Transverse colon (tissue), 4 donors: ENCODE results near the gene DENND1A.

ENCODE experiments used
- EP300 ChIP-seq: sonication (generic); formaldehyde crosslinking; IDR thresholded peaks from one replicate; pipeline ENCODE4 v1.6.1; 2017; ENCODE audit warnings: antibody characterized with exemption, low read depth
- POLR2A ChIP-seq: fragments of 450-650 bp; IDR thresholded peaks from one replicate; pipeline ENCODE4 v1.6.1; 2016; ENCODE audit warnings: antibody characterized with exemption, mild to moderate bottlenecking, moderate library complexity
- POLR2AphosphoS5 ChIP-seq, 3 donors: sonication (generic); formaldehyde crosslinking; IDR thresholded peaks; one replicate each; pipeline ENCODE4 v1.6.1; 2016; ENCODE audit warnings: antibody characterized with exemption in 3 of 3
- TF ChIP-seq, protein P1 (sequence below), 5 experiments: fragments of 200-600 bp in 3 of 5; fragments of 450-650 bp in 2 of 5; sonication (generic) in 3 of 5; IDR thresholded peaks; 1 replicate in 2 of 5; 2 replicates in 3 of 5; pipeline ENCODE4 v1.5.1; 2016 to 2017; ENCODE audit warnings: antibody characterized with exemption in 5 of 5, inconsistent platforms in 3 of 5, mild to moderate bottlenecking in 2 of 5, moderate library complexity in 1 of 5

GRCh38 chr9:123422635-123423310 is 507.2 kb downstream of the DENND1A start:
- TF ChIP-seq, protein P1, sequence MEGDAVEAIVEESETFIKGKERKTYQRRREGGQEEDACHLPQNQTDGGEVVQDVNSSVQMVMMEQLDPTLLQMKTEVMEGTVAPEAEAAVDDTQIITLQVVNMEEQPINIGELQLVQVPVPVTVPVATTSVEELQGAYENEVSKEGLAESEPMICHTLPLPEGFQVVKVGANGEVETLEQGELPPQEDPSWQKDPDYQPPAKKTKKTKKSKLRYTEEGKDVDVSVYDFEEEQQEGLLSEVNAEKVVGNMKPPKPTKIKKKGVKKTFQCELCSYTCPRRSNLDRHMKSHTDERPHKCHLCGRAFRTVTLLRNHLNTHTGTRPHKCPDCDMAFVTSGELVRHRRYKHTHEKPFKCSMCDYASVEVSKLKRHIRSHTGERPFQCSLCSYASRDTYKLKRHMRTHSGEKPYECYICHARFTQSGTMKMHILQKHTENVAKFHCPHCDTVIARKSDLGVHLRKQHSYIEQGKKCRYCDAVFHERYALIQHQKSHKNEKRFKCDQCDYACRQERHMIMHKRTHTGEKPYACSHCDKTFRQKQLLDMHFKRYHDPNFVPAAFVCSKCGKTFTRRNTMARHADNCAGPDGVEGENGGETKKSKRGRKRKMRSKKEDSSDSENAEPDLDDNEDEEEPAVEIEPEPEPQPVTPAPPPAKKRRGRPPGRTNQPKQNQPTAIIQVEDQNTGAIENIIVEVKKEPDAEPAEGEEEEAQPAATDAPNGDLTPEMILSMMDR (IDR thresholded peaks at IDR 0.05), result no peak
- TF ChIP-seq POLR2A (no peak), EP300 (no peak), POLR2AphosphoS5 (IDR thresholded peaks at IDR 0.05) (no peak)
